ENCODE data around the gene CRAT.
"Not testable (repeated sequence)": the region's sequence is repeated elsewhere in the genome, so short reads cannot be mapped to it uniquely, and the experiment has no call there.

The CRAT gene

DNA sequence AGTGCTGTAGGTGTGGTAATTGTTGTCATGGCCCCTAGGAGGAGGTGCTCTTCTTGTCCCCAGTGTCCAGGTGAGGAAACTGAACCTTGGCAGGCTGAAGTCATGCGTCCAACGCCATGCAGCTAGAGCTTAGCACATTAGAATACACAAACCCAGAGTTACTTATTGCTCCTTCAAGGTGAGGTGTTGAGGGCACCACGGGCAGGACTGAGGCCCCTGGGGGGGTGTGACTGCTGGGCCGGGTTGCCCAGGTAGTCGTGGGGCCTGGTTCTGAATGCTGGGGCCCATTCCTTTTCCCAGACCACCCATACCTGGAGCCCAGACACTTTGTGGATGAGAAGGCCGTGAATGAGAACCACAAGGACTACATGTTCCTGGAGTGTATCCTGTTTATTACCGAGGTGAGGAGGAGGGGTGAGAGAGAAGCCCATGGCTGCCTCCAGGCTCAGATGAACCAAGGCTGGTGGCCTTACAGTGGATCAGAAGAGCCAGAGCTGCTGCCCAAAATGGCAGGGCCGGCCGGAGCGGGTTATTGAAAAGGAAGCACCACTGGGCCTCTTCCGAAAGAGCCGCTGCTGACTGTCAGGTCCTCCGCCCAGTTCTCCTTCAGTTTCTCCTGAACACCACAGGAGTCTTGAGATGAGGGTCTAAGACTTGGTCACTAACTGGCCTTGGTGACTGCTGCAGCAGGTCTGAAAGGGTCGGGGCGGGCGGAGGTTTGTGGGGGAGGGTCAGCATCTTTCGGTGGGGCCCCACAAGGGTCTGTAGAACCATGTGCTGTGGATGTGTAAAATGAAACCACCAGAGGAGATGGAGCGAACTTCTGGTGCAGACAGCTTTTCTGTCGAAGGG is 26.9 kb upstream of the CRAT start:
- no peak overlapping the region for H3K4me3 ChIP-seq (ENCODE audit: low read depth, low read length)
- TF ChIP-seq, protein P1, sequence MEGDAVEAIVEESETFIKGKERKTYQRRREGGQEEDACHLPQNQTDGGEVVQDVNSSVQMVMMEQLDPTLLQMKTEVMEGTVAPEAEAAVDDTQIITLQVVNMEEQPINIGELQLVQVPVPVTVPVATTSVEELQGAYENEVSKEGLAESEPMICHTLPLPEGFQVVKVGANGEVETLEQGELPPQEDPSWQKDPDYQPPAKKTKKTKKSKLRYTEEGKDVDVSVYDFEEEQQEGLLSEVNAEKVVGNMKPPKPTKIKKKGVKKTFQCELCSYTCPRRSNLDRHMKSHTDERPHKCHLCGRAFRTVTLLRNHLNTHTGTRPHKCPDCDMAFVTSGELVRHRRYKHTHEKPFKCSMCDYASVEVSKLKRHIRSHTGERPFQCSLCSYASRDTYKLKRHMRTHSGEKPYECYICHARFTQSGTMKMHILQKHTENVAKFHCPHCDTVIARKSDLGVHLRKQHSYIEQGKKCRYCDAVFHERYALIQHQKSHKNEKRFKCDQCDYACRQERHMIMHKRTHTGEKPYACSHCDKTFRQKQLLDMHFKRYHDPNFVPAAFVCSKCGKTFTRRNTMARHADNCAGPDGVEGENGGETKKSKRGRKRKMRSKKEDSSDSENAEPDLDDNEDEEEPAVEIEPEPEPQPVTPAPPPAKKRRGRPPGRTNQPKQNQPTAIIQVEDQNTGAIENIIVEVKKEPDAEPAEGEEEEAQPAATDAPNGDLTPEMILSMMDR (IDR thresholded peaks at IDR 0.05; ENCODE audit: low read depth, low read length): no peak

DNA sequence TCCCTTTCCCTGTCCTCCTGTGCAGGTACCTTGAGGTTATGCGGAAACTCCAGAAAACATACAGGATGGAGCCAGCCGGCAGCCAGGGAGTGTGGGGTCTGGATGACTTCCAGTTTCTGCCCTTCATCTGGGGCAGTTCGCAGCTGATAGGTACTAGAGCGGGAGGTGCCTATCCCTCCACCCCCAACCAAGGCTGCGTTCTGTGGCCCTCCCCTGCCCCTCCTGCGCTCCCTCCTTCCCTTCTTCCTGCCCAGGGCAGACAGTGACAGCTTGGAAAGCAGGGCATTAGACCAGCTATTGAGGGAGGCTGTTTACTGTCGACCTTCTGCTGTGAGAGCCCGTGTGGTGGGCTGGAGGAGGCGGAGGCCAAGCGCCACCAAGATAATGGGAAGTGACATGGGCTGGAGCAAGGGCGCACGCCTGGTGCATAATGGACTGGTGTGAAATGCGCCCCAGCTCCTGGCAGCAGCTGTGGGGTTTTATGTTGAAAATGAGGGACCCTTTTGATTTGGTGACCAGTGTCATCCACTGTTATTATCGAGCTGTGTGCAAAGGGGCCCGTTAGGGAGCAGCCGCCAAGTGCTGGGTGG is 25.9 kb upstream of the CRAT start:
- no peak overlapping the region for H3K4me3 ChIP-seq (ENCODE audit: low read depth, low read length)

DNA sequence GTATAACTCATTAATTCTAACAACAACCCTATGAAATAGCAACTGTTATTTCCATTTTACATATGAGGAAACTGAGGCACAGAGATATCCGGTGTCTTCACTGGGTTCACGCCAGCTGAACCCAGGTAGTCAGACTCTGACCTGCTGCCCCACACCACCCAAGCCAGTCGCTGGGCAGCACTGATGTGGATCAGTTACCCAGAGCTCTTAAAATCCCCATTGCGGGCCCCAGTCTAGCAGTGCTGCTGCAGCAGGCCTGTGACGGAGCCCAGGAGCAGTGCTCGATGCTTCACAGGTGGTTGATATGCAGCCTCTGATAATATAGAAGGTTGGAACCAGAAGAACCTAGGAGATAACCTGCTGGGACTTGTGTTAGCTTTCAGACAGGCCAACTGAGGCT is 24.9 kb upstream of the CRAT start:
- TF ChIP-seq, protein P1 (IDR thresholded peaks at IDR 0.05; ENCODE audit: low read depth, low read length): no peak
- no peak overlapping the region for H3K4me3 ChIP-seq (ENCODE audit: low read depth, low read length)

More for the DNA sequence above, 25.9 kb upstream of the CRAT start:
- TF ChIP-seq, protein P1 (IDR thresholded peaks at IDR 0.05; ENCODE audit: low read depth, low read length): no peak

DNA sequence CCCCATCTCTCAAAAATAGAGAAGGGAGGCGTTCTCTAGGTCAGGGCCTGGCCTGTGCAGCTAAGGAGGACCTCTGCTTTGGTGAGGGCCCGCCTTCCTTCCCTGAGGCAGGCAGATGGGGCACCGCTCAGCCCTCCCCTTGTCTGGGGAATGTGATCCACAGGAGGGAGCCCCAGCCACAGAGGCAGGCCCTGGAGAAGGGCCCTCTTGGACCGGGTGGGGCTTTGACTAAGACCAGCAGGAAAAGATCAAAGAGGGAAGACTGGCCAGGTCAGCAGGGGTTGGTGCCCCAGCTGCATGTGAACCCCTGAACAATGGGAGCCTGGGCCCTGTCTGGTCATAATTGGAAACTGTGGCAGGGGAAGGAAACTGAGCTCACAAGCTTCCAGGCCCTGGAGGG is 22.5 kb upstream of the CRAT start:
- H3K4me3 ChIP-seq (ENCODE audit: low read depth, low read length): no peak overlapping the region
- TF ChIP-seq, protein P1 (IDR thresholded peaks at IDR 0.05; ENCODE audit: low read depth, low read length): no peak

DNA sequence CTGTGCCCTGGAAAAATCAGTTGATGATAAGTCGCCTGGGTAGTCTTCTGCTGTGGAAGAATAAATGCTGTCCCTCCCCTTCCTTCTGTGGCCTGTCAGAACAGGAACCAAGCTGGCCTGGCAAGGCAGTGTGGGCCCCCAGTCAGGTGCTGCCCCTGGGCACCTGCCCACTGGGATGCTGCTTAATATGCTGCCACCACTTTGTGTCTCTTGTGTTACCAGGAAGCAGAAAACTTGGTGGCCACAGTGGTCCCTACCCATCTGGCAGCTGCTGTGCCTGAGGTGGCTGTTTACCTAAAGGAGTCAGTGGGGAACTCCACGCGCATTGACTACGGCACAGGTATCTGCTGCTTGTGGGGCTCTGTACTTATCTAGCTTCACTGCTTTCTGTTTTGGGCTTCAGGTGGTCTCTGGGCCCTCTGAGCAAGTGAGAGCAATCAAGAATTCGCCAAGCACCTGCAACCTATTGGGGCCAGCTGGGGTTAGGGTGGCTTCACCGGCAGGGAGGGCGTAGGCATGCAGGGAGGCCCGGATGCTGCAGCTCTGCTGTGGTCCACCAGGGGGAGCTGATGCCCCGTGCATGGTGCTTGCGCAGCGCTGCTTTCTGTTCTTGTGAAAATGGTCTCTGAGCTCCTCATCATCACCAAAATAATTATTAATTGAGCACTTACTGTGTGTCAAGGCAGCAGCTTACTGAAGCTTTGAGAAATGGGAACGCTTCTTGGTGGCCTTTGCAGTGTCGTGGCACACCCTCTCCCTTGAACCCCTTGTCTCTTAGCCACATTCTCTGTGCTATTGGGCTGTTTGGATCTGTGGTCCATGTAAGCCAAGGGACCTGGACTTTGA is 20.9 kb upstream of the CRAT start:
- no peak overlapping the region for H3K4me3 ChIP-seq (ENCODE audit: low read depth, low read length)
- TF ChIP-seq, protein P1 (IDR thresholded peaks at IDR 0.05; ENCODE audit: low read depth, low read length): peak; percentile 98

DNA sequence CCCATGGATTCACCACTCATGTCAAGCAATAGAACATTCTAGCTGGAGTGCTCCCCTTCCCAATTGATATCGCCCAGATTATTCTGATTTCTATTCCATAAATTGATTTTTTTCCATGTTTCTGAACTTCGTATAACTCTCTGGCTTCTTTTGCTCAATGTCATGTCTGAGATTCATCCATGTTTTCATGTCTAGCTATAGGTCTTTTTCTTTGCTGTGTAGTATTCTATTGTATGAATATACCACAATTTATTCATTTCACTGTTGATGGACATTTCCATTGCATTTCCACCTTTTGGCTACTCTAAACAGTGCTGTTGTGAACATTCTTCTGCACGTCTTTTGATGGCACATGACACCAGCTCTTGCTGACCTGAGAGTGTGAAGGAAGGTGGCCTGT is 20.2 kb upstream of the CRAT start:
- no peak overlapping the region for H3K4me3 ChIP-seq (ENCODE audit: low read depth, low read length)
- TF ChIP-seq, protein P1 (IDR thresholded peaks at IDR 0.05; ENCODE audit: low read depth, low read length): no peak

DNA sequence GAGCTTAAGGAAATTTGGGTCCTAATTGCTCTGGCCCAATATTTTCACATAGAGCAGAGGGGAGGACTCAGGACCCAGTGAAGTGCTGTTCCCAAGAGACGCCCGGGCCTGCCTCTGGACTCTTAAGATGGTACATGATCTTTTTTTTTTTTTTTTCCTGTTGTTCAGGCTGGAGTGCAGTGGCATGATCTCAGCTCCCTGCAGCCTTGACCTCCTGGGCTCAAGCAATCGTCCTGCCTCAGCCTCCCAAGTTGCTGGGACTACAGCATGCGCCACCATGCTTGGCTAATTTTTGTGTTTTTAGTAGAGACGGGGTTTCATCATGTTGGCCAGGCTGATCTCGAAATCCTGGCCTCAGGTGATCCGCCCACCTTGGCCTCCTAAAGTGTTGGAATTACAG is 19.7 kb upstream of the CRAT start:
- H3K4me3 ChIP-seq (ENCODE audit: low read depth, low read length): not testable (repeated sequence)

Data from WI38 (cell line).